ENCODE results near the gene MDK. TPM values are rescaled to one million over a fixed set of nuclear protein-coding genes. Genes with fewer than 3 reads are reported as not detected.

The MDK gene
- total and polyA plus RNA-seq, 2 donors (not counting 3 experiments of a cell fraction or from before 2014, with no cell fraction given): 331 to 893 TPM

- no peak for DNase-seq (ENCODE audit: low read depth, low spot score)
- Histone ChIP-seq H3K36me3 (ENCODE audit: control insufficient read depth in 2 of 2, extremely low read depth in 1 of 2, insufficient read depth in 2 of 2, low read length in 2 of 2) (peaks cover 5 to 8% of the 10 kb centered on the region in 2 experiments), H2AFZ (ENCODE audit: low read depth, low read length) (no peak overlapping the region), H4K20me1 (replicated peaks; ENCODE audit: control insufficient read depth, extremely low read depth, insufficient read depth, low read length) (peaks cover 4% of the 10 kb centered on the region), H3K27ac (ENCODE audit: insufficient read depth, low read depth, low read length) (no peak overlapping the region), H3K4me2 (ENCODE audit: insufficient read depth, low read length) (no peak overlapping the region), H3K9me1 (replicated peaks; ENCODE audit: control insufficient read depth, extremely low read depth, insufficient read depth, low read length) (no peaks in the 10 kb centered on the region), H3K9me3 (replicated peaks; ENCODE audit: control insufficient read depth, insufficient read depth, low read length) (no peaks in the 10 kb centered on the region), H3K9ac (replicated peaks; ENCODE audit: extremely low read depth, insufficient read depth, low read length) (no peak overlapping the region), H3K27me3 (ENCODE audit: control insufficient read depth in 2 of 2, insufficient read depth in 2 of 2, low read length in 2 of 2) (no peaks in the 10 kb centered on the region), H3K4me1 (ENCODE audit: control insufficient read depth, extremely low read depth, insufficient read depth, low read length) (peaks cover 13% of the 10 kb centered on the region), H3K79me2 (ENCODE audit: control insufficient read depth, insufficient read depth, low read length) (peaks cover 61% of the 10 kb centered on the region), H3K4me3 (replicated peaks in 1 of 3; ENCODE audit: insufficient read depth in 1 of 3, low read depth in 1 of 3, low read length in 3 of 3) (no peak overlapping the region)
- no TSS peak for BruUV-seq (replicated peaks)
- ChIA-PET CTCF (interaction anchor here (0.9 to 10.8 kb wide), 3 partner anchors 8 to 117 kb away, joined by 4 to 200 read pairs (median 4); partner anchors contain the start of gene DGKZ), POLR2A (no interaction called here)
- dilution Hi-C loops (cut with MboI; ENCODE audit: extremely low pct_ligation_motif_present, low sequenced_read_pairs) (no loop called here), intact Hi-C loops (cut with micrococcal nuclease) (no loop called here)
- TF ChIP-seq MAX (IDR thresholded peaks at IDR 0.05; ENCODE audit: insufficient read depth, insufficient read length) (no peak), CTCF (IDR thresholded peaks at IDR 0.05; ENCODE audit: extremely low read depth in 1 of 2, insufficient read depth in 1 of 2, low read depth in 1 of 2, low read length in 2 of 2) (no peak), EZH2 (IDR thresholded peaks at IDR 0.05; ENCODE audit: borderline replicate concordance, low read depth, low read length, severe bottlenecking) (no peak), JUN (IDR thresholded peaks at IDR 0.05; ENCODE audit: borderline replicate concordance, insufficient read depth, insufficient read length, low read depth) (no peak), GATA2 (IDR thresholded peaks at IDR 0.05; ENCODE audit: insufficient read depth, insufficient read length, low read depth, low read length) (no peak), POLR2A (IDR thresholded peaks at IDR 0.05; ENCODE audit: low read depth, low read length) (no peak), MYC (IDR thresholded peaks at IDR 0.05; ENCODE audit: low read depth, low read length) (no peak), POLR2AphosphoS5 (IDR thresholded peaks at IDR 0.05; ENCODE audit: insufficient read depth, low read depth, low read length) (no peak), FOS (IDR thresholded peaks at IDR 0.05; ENCODE audit: borderline replicate concordance, insufficient read depth, low read length) (no peak)
- no peak for FAIRE-seq
Measured at GRCh38 chr11:46356924-46357482, 24.5 kb upstream of the MDK start.
